Measurements from ENCODE around the gene RSPH10B. TPM values are rescaled to one million over a fixed set of nuclear protein-coding genes. Genes with fewer than 3 reads are reported as not detected.
"Not testable (repeated sequence)": the region's sequence is repeated elsewhere in the genome, so short reads cannot be mapped to it uniquely, and the experiment has no call there.

The RSPH10B gene
- total and polyA plus RNA-seq, 12 donors: 0.06 to 0.35 TPM; not detected in 10

- WGBS, 2 donors: 96 to 98% methylated on average over 13 to 14 of the region's 14 CpGs
- not testable (repeated sequence) for H3K27ac ChIP-seq
- peak in 1 of 2 donors; percentile 3 for DNase-seq
Observed at GRCh38 chr7:5931250-5931649, 39.2 kb downstream of the RSPH10B start.

GRCh38 chr7:5930290-5930689 lies 40.2 kb downstream of the RSPH10B start:
- H3K4me1 ChIP-seq; H3K9me3 ChIP-seq; H3K27ac ChIP-seq; DNase-seq; H3K36me3 ChIP-seq; H3K27me3 ChIP-seq; intact Hi-C loops (cut with DNase I); H3K4me3 ChIP-seq: not testable (repeated sequence)
- WGBS, 2 donors: no CpG with 5 or more reads among the region's 10 CpGs
- peak in 7 of 8 donors; percentile 20 to 68 (median 51) for ATAC-seq

More at GRCh38 chr7:5931250-5931649, 39.2 kb downstream of the RSPH10B start:
- H3K27me3 ChIP-seq; ATAC-seq; intact Hi-C loops (cut with DNase I); H3K4me1 ChIP-seq; H3K36me3 ChIP-seq; H3K4me3 ChIP-seq; H3K9me3 ChIP-seq: not testable (repeated sequence)

GRCh38 chr7:5926263-5926870 lies 44.1 kb downstream of the RSPH10B start:
- intact Hi-C loops (cut with DNase I); H3K4me1 ChIP-seq; H3K9me3 ChIP-seq; H3K27me3 ChIP-seq; H3K27ac ChIP-seq; DNase-seq; H3K4me3 ChIP-seq: not testable (repeated sequence)
- H3K36me3 ChIP-seq: peaks cover 0 to 15% (median 0%) of the 10 kb centered on the region in 9 donors
- 67% methylated on average over 2 of the region's 13 CpGs; no CpG with 5 or more reads in 1 of the 2 donors for WGBS, 2 donors
- ATAC-seq: peak in 1 of 8 donors; percentile 54

- no CpG with 5 or more reads among the region's 12 CpGs for WGBS, 2 donors
- H3K9me3 ChIP-seq; H3K4me1 ChIP-seq; DNase-seq; H3K4me3 ChIP-seq; ATAC-seq; H3K27ac ChIP-seq; intact Hi-C loops (cut with DNase I); H3K27me3 ChIP-seq: not testable (repeated sequence)
- H3K36me3 ChIP-seq: peaks cover 0 to 18% (median 0%) of the 10 kb centered on the region in 9 donors
Observed at GRCh38 chr7:5924630-5925029, 45.9 kb downstream of the RSPH10B start.

GRCh38 chr7:5924180-5924579 lies 46.3 kb downstream of the RSPH10B start:
- H3K4me1 ChIP-seq; H3K9me3 ChIP-seq; intact Hi-C loops (cut with DNase I); ATAC-seq; H3K4me3 ChIP-seq; H3K27me3 ChIP-seq; H3K27ac ChIP-seq; DNase-seq: not testable (repeated sequence)
- WGBS, 2 donors: 100% methylated on average over 1 of the region's 2 CpGs
- peaks cover 0 to 19% (median 0%) of the 10 kb centered on the region in 9 donors for H3K36me3 ChIP-seq

- 76 to 82% methylated on average over 2 to 4 of the region's 6 CpGs for WGBS, 2 donors
- peak in 1 of 8 donors; percentile 33 for ATAC-seq
- H3K9me3 ChIP-seq; H3K4me1 ChIP-seq; H3K27ac ChIP-seq; H3K4me3 ChIP-seq; DNase-seq; H3K27me3 ChIP-seq; intact Hi-C loops (cut with DNase I): not testable (repeated sequence)
- peaks cover 0 to 23% (median 0%) of the 10 kb centered on the region in 9 donors for H3K36me3 ChIP-seq
Observed at GRCh38 chr7:5916529-5916928, 54.0 kb downstream of the RSPH10B start.

GRCh38 chr7:5908835-5909234 lies 61.7 kb downstream of the RSPH10B start:
- H3K27ac ChIP-seq; H3K4me1 ChIP-seq; H3K4me3 ChIP-seq; H3K9me3 ChIP-seq; intact Hi-C loops (cut with DNase I); H3K27me3 ChIP-seq; ATAC-seq; DNase-seq: not testable (repeated sequence)
- H3K36me3 ChIP-seq: peaks cover 0 to 68% (median 4%) of the 10 kb centered on the region in 9 donors
- WGBS, 2 donors: 78 to 80% methylated on average over 6 of the region's 6 CpGs

GRCh38 chr7:5904726-5905125 lies 65.8 kb downstream of the RSPH10B start:
- DNase-seq; H3K27me3 ChIP-seq; H3K4me3 ChIP-seq; intact Hi-C loops (cut with DNase I); ATAC-seq; H3K9me3 ChIP-seq; H3K27ac ChIP-seq; H3K4me1 ChIP-seq: not testable (repeated sequence)
- peaks cover 0 to 64% (median 0%) of the 10 kb centered on the region in 9 donors for H3K36me3 ChIP-seq
- WGBS, 2 donors: 95 to 96% methylated on average over 5 of the region's 5 CpGs

GRCh38 chr7:5903002-5903401 lies 67.5 kb downstream of the RSPH10B start:
- ATAC-seq; H3K9me3 ChIP-seq; H3K4me3 ChIP-seq; H3K27me3 ChIP-seq; H3K4me1 ChIP-seq; H3K27ac ChIP-seq; intact Hi-C loops (cut with DNase I); DNase-seq: not testable (repeated sequence)
- WGBS, 2 donors: 93 to 97% methylated on average over 6 of the region's 6 CpGs
- peaks cover 0 to 56% (median 0%) of the 10 kb centered on the region in 9 donors for H3K36me3 ChIP-seq

Measured in heart right ventricle (tissue), 16 donors.